IPS-20b (cell line): ENCODE data around the gene RUFY3.

Source experiments
- H3K27ac ChIP-seq: one replicate; pipeline ENCODE4 v1.5.1; 2013; ENCODE audit warnings: low read length
- H3K27me3 ChIP-seq: 2 replicates; pipeline ENCODE4 v1.6.1; 2013; ENCODE audit warnings: mild to moderate bottlenecking, low read length, inconsistent platforms; ENCODE audit not compliant: insufficient read depth
- H3K36me3 ChIP-seq: 2 replicates; pipeline ENCODE4 v1.6.1; 2013; ENCODE audit warnings: low read depth, mild to moderate bottlenecking, inconsistent platforms, low read length, moderate library complexity; ENCODE audit not compliant: insufficient read depth
- H3K4me1 ChIP-seq: 2 replicates; pipeline ENCODE4 v1.6.1; 2013; ENCODE audit warnings: mild to moderate bottlenecking, control low read depth, inconsistent platforms, low read length, moderate library complexity; ENCODE audit not compliant: insufficient read depth
- H3K4me3 ChIP-seq: 2 replicates; pipeline ENCODE4 v1.5.1; 2013; ENCODE audit warnings: mild to moderate bottlenecking, low read length, inconsistent platforms
- H3K9ac ChIP-seq: 2 replicates; pipeline ENCODE4 v1.6.1; 2013; ENCODE audit warnings: low read depth, mild to moderate bottlenecking, inconsistent platforms, low read length, moderate library complexity
- H3K9me3 ChIP-seq: 2 replicates; pipeline ENCODE4 v1.6.1; 2013; ENCODE audit warnings: mild to moderate bottlenecking, low read depth, low read length, inconsistent platforms; ENCODE audit not compliant: insufficient read depth

RUFY3 gene

DNA sequence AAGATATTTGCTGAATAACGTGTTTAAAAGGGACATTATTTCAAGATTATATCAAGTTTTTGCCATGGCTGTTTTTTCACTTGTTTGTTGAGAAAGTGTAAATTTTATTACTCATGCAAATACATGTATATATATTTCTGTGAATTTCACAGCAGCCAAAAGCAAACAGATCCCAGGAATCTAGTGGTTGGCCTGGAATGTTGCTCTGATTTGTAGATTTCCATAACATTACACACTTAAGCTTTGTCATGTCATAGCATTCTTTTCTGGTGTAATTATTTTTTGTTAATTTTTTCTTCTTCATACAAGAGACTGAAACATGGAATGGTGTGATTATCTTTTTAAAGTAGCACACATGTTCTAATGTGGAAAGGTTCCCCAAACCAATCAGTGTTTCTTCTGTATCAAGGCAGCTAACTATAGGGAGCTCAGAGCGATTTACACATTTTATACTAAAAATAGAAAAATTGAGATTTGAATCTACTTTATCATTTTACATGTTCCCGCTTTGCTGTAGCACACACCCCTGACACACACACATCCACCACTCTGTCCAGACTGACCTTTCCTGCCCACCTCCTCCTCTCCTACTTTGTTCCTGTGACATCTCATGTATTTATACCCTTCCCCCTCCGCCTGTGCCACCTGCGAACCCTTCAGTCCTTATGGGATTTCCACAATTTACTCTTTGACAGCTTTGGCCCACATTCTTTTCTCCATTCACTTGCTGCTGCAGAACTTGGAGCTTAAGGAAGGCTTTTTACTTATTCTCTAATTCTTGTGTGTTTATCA, 20.3 kb downstream of the RUFY3 start:
- Histone ChIP-seq H3K4me3 (no peak overlapping the region), H3K27ac (no peak overlapping the region), H3K9me3 (no peaks in the 10 kb centered on the region), H3K9ac (no peak overlapping the region), H3K4me1 (peaks cover 14% of the 10 kb centered on the region; the same call in 1 of the 2 replicates), H3K36me3 (no peaks in the 10 kb centered on the region), H3K27me3 (no peaks in the 10 kb centered on the region)

- no peaks in the 10 kb centered on the region for H3K36me3 ChIP-seq
- H3K27ac ChIP-seq, result no peak overlapping the region
- no peak overlapping the region for H3K4me3 ChIP-seq
- no peaks in the 10 kb centered on the region for H3K27me3 ChIP-seq
- H3K4me1 ChIP-seq, result peaks cover 14% of the 10 kb centered on the region; the same call in 1 of the 2 replicates
- H3K9ac ChIP-seq, result no peak overlapping the region
- H3K9me3 ChIP-seq, result no peaks in the 10 kb centered on the region
Observed at GRCh38 chr4:70743731-70744130, 22.0 kb downstream of the RUFY3 start.

DNA sequence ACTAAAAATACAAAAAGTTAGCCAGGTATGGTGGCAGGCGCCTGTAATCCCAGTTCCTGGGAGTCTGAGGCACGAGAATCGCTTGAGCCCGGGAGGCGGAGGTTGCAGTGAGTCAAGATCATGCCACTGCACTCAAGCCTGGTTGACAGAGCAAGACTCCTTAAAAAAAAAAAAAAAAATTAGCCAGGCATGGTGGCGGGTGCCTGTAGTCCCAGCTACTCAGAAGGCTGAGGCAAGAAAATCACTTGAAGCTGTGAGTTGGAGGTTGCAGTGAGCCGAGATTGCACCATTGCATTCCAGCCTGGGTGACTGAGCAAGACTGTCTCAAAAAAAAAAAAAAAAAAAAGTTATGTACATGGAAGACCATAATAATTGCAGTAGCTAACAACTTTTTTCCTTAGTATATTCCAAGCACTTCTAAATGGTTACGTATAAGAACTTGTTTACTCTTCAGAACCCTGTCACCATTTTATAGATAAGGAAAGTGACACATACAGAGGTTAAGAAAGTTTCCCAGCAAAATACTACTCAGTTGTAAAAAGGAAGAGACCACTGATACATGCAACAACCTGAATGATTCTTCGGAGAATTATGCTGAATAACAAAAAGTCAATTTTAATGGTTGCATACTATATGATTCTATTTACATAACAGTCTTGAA, 24.5 kb downstream of the RUFY3 start:
- H3K9me3 ChIP-seq, result no peaks in the 10 kb centered on the region

GRCh38 chr4:70747874-70748273, 26.1 kb downstream of the RUFY3 start:
- no peaks in the 10 kb centered on the region for H3K4me1 ChIP-seq
- no peak overlapping the region for H3K27ac ChIP-seq
- no peaks in the 10 kb centered on the region for H3K36me3 ChIP-seq

More for the DNA sequence above, 24.5 kb downstream of the RUFY3 start:
- Histone ChIP-seq H3K27me3 (no peaks in the 10 kb centered on the region), H3K4me3 (no peak overlapping the region), H3K27ac (no peak overlapping the region), H3K9ac (no peak overlapping the region), H3K4me1 (peaks cover 13% of the 10 kb centered on the region; the same call in 1 of the 2 replicates), H3K36me3 (no peaks in the 10 kb centered on the region)

DNA sequence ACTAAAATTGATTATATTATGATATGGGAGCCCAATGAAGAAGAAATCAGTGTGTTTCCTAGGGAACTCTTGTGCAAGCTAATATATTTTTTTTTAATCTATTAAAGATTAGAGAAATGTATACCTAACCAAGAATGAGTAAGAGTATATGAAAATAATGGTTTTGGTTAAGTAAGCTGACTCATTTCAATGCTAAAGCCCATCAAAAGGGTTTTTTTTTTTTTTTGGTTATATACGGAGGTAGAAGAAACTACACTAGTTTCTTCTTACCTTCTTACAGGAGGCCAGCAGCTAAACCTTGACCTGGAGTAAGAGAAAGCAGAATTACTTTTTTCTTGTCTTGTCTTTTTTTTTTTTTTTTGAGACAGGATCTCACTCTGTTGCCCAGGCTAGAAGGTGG, 27.5 kb downstream of the RUFY3 start:
- no peaks in the 10 kb centered on the region for H3K27me3 ChIP-seq
- H3K9me3 ChIP-seq, result no peaks in the 10 kb centered on the region
- no peak overlapping the region for H3K9ac ChIP-seq
- no peak overlapping the region for H3K27ac ChIP-seq
- H3K36me3 ChIP-seq, result no peaks in the 10 kb centered on the region
- no peaks in the 10 kb centered on the region for H3K4me1 ChIP-seq
- H3K4me3 ChIP-seq, result no peak overlapping the region

More at GRCh38 chr4:70747874-70748273, 26.1 kb downstream of the RUFY3 start:
- Histone ChIP-seq H3K9ac (no peak overlapping the region), H3K9me3 (no peaks in the 10 kb centered on the region), H3K4me3 (no peak overlapping the region), H3K27me3 (no peaks in the 10 kb centered on the region)

GRCh38 chr4:70752236-70752635, 30.5 kb downstream of the RUFY3 start:
- no peak overlapping the region for H3K27ac ChIP-seq
- no peaks in the 10 kb centered on the region for H3K27me3 ChIP-seq
- H3K9me3 ChIP-seq, result no peaks in the 10 kb centered on the region
- H3K36me3 ChIP-seq, result no peaks in the 10 kb centered on the region
- H3K4me1 ChIP-seq, result no peaks in the 10 kb centered on the region
- no peak overlapping the region for H3K9ac ChIP-seq
- H3K4me3 ChIP-seq, result no peak overlapping the region

GRCh38 chr4:70753630-70754029, 31.9 kb downstream of the RUFY3 start:
- no peak overlapping the region for H3K9ac ChIP-seq
- no peaks in the 10 kb centered on the region for H3K4me1 ChIP-seq
- no peaks in the 10 kb centered on the region for H3K27me3 ChIP-seq
- H3K36me3 ChIP-seq, result no peaks in the 10 kb centered on the region
- no peak overlapping the region for H3K27ac ChIP-seq
- no peak overlapping the region for H3K4me3 ChIP-seq
- no peaks in the 10 kb centered on the region for H3K9me3 ChIP-seq

GRCh38 chr4:70754470-70754869, 32.7 kb downstream of the RUFY3 start:
- Histone ChIP-seq H3K9ac (no peak overlapping the region), H3K9me3 (no peaks in the 10 kb centered on the region), H3K4me3 (no peak overlapping the region), H3K27me3 (no peaks in the 10 kb centered on the region), H3K36me3 (no peaks in the 10 kb centered on the region), H3K27ac (no peak overlapping the region), H3K4me1 (no peaks in the 10 kb centered on the region)

DNA sequence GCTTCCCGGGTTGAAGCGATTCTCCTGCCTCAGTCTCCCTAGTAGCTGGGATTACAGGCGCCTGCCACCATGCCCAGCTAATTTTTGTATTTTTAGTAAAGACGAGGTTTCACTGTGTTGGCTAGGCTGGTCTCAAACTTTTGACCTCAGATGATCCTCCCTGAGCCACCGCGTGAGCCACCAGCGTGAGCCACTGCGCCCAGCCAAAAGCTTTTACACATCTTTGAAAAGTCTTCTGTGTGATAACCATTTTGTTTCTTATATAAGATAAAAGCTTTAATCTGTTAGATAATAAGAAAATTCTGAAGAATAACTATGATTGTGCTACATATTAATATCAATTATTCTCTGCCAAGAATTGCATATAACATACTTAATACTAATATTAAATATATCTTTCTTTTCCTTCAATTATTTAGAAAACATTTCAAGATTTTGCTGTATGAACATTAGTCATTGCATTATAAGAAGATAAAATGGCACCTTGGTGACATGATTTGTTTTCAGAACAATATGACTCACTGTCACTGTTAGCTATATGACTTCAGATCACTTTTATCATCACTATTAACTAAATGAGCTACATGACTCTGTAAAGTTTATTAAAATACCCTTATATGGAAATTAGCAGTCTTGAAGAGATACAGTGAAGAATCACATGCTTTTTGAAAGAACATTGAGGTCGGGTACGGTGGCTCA, 33.4 kb downstream of the RUFY3 start:
- Histone ChIP-seq H3K9ac (no peak overlapping the region), H3K4me3 (no peak overlapping the region), H3K9me3 (no peaks in the 10 kb centered on the region), H3K36me3 (no peaks in the 10 kb centered on the region), H3K27me3 (no peaks in the 10 kb centered on the region), H3K4me1 (no peaks in the 10 kb centered on the region), H3K27ac (no peak overlapping the region)

GRCh38 chr4:70759126-70759525, 37.4 kb downstream of the RUFY3 start:
- Histone ChIP-seq H3K27ac (no peak overlapping the region), H3K9me3 (no peaks in the 10 kb centered on the region)

DNA sequence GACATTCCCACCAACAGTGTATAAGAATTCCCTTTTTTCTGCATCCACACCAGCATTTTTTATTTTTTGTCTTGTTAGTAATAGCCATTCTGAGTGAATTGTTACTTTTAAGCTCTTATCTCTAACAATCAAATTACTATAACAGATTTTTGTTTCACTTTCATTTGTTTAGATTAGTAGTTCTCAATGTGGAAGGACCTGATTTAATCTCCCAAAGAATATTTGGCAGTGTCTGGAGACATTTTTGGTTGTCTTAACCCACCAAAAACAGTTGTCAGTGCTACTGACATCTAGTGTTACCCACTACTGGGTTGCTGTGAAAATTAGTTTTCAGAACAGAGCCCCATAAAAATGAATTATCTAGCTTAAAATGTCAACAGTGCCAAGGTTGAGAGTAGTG, 37.9 kb downstream of the RUFY3 start:
- Histone ChIP-seq H3K36me3 (peaks cover 9% of the 10 kb centered on the region), H3K27me3 (no peaks in the 10 kb centered on the region), H3K9ac (no peak overlapping the region), H3K9me3 (no peaks in the 10 kb centered on the region), H3K4me1 (no peaks in the 10 kb centered on the region), H3K4me3 (no peak overlapping the region), H3K27ac (no peak overlapping the region)

More at GRCh38 chr4:70759126-70759525, 37.4 kb downstream of the RUFY3 start:
- no peak overlapping the region for H3K4me3 ChIP-seq
- no peak overlapping the region for H3K9ac ChIP-seq
- no peaks in the 10 kb centered on the region for H3K4me1 ChIP-seq
- peaks cover 4% of the 10 kb centered on the region; the same call in 1 of the 2 replicates for H3K36me3 ChIP-seq
- H3K27me3 ChIP-seq, result no peaks in the 10 kb centered on the region
